NCI-H526 (cell line): ENCODE measurements around the gene PIBF1.
"Not testable (repeated sequence)": the region's sequence is repeated elsewhere in the genome, so short reads cannot be mapped to it uniquely, and the experiment has no call there.

Experiments used
- DNase-seq, 2 experiments: peaks; one replicate each; lab custom pipeline; 2025; lab: John Stamatoyannopoulos, UW

The PIBF1 gene

GRCh38 chr13:72781451-72782439 is at the start of gene PIBF1, which contains the start of gene DIS3:
TSS of gene PIBF1 (plus strand) at chr13:72782133. CDS start at chr13:72783470, 1,337 bp downstream.
TSS of gene DIS3 (minus strand) at chr13:72781900. CDS start at chr13:72781832, 68 bp downstream.
- peak; percentile 99 to 100 for DNase-seq

DNA sequence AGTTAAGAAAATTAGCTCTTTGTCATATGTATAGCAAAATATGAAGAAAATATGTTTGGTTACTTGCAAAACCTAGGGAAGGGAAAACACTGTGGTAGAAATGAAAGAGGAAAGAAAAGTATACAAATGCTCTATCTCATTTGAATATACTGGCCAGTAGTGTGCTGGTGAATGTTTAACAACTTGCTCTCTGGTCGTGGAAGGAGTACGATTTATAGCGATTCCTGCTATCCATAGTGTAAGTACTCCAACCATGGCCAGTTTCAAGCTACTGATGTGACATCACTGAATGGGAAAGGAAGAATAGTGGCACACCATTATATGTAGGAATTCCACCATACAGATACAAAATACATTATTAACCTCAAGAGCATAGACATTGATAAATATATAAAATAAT is 44.9 kb upstream of the PIBF1 start:
- peak; percentile 70 to 87 for DNase-seq

- DNase-seq, result no peak
Observed at GRCh38 chr13:72740015-72740414, 41.9 kb upstream of the PIBF1 start.

- no peak for DNase-seq
Observed at GRCh38 chr13:72745260-72745659, 36.7 kb upstream of the PIBF1 start.

DNA sequence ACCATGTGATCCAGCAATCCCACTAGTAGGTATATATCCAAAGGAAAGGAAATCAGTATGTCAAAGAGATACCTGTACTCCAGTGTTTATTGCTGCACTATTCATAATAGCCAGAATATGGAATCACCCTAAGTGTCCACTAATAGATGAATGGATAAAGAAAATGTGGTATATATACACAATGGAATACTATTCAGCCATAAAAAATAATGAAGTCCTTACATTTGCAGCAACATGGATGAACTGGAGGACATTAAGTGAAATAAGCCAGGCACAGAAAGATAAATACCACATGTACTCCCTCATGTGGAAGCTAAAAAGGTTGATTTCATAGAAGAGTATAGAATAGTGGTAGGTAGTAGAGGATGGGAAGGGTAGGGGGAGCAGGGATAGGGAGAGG is 30.7 kb upstream of the PIBF1 start:
- no peak for DNase-seq

- no peak for DNase-seq
Observed at GRCh38 chr13:72754111-72754510, 27.8 kb upstream of the PIBF1 start.

- no peak for DNase-seq
Observed at GRCh38 chr13:72757792-72758535, 24.0 kb upstream of the PIBF1 start.

GRCh38 chr13:72760189-72760588 is 21.7 kb upstream of the PIBF1 start:
- DNase-seq, result no peak

DNA sequence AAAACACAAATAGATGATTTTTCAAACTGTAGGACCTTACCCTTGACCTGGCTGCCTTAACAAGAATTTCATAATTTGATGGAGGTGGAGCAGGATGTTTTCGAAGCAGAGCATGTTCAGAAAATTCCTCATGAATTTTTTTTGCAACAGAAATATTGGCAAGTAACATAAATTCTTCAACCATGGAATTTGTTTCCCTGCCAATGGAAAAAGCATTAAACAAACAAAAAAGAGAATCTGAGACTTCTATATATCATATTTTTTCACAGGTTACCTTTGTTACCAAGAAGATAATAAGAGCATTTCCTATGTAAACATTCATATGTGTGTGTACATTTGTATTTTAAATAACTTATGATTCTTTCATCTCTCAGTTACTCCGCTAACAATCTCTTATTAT is 18.5 kb upstream of the PIBF1 start:
- no peak for DNase-seq

DNA sequence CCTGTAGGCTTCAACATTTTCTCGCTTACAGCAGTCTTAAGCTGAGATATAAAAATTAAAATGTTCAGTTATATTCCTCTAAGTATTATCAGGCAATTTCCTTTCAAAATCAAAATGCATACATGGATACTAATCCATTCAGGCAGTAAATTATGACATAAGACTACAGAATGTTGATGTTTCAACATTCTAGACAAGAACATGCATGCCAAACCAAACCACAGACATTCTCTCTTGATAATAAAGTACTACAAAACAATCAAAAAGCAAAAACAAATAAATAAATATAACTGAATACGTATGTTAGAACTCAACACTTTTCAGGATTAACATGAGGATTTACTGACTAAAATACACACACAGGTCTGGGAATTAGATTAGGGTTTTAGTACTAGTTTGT is 7.9 kb upstream of the PIBF1 start:
- DNase-seq, result no peak

DNA sequence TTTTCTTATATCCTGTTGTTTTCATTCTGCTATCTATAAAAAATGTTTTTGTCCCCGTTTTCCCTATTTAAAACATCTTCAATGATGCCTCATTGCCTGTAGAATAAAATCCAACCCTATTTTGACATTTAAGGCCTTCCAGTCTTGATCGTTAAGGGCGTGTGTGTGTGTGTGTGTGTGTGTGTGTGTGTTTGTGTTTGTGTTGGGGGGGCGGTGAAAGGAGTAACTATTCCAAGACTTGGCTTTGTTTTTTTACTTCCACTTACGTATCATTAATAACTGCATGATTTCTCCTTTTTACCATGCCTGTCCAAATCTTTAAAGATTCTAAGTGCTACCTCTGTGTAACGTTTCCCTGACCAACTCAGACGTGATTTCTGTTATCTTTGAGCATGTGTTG is 784 bp downstream of the PIBF1 start:
- DNase-seq, result peak in 1 of 2 experiments; percentile 9

DNA sequence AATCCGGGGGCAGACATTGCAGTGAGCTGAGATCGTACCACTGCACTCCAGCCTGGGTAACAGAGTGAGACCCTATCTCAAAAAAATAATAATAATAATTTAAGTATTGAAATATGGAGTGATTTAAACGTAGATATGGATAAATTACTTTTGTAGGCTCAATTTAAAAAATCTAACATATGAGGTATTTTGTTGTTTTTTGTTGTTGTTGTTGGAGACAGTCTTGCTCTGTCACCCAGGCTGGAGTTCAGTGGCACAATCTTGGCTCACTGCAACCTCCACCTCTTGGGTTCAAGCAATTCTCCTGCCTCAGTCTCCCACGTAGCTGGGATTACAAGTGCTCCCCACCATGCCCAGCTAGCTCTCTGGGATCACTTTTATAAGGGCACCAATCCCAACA is 2.7 kb downstream of the PIBF1 start:
- DNase-seq, result not testable (repeated sequence)

- DNase-seq, result no peak
Observed at GRCh38 chr13:72788831-72789230, 6.9 kb downstream of the PIBF1 start.

- no peak for DNase-seq
Observed at GRCh38 chr13:72792640-72793039, 10.7 kb downstream of the PIBF1 start.

- DNase-seq, result no peak
Observed at GRCh38 chr13:72798817-72799216, 16.9 kb downstream of the PIBF1 start.

- DNase-seq, result no peak
Observed at GRCh38 chr13:72804301-72804700, 22.4 kb downstream of the PIBF1 start.

DNA sequence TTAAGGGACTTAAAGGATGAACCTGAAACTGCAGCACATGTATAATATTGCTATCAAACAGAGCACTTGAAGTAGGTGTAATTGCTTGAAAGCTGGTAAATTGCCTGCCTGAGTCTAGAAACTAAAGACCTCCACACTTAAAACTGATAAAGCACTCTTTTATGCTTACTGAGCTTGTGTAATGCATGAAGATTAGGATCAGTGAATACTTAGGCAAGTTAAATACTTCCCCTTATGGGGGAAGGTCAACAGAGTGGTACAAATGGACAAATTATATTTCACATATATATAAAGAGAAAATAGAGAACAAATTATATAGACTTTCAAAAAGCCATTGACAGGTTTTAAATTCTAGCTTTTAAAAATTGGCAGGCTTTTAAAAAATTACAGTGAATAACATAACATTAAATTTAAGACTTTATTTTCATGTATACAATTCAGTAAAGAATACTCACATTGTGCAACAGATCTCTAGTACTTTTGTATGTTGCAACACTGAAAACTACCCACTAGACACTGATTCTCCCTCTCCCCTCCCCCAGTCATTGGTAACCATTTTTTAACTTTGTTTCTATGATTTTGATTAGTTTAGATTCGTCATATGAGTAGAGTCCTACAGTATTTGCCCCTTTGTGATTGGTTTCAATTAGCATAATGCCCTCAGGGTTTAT is 23.9 kb downstream of the PIBF1 start:
- no peak for DNase-seq

GRCh38 chr13:72806514-72806913 is 24.6 kb downstream of the PIBF1 start:
- not testable (repeated sequence) for DNase-seq

DNA sequence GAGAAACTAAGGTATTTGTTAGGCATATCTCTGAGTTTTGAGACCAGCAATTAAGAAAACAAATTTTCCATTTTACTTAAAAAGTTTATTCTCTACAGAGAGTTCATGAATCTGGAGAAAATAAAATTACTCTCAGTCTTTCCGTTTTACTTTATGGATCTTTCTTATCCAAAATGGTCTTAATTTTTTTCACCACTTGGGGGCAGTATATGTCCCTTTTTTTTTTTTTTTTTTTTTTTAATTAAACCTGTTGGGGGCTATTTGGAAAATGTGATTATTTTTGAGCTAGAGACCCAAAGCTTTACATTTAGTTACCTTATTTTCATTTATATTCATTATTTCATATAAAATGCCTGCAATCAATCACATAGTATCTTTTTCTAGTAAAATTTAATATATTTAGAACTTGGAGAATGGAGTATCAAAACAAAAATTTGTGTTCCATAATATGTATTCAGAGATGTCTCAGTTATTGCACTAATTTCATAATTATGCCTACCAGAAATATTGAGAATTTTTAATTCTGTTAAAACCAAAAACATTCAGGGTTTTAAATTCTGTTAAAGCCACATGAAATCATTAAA is 27.1 kb downstream of the PIBF1 start:
- peak in 1 of 2 experiments; percentile 58 for DNase-seq

GRCh38 chr13:72820156-72820897 is 38.4 kb downstream of the PIBF1 start:
- DNase-seq, result no peak

DNA sequence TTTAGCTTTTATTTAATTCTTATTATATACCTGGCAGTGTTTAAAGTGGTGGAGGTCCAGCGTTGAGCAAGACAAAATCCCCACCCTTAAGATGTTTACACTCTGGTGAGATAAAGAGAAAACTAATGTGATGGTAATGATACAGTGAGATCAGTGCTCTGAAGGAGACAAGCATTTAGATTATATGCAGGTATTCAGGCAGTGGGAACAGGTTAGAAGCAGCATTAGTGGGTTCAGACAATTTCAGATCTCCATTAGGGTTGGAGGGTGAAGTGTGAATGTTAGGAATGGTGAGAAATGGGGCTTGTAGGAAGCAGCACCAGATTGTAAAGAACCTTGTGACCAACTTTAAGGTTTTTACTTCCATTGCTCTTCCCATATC is 39.0 kb downstream of the PIBF1 start:
- DNase-seq, result no peak
